Hematopoietic multipotent progenitor cell treated with erythropoietin and hydrocortisone succinate and interleukin-3 and kit ligand, for 17 days (in vitro differentiated cells): ENCODE results near the gene MED13L.
A peak's percentile ranks its signal among the peaks of the same experiment; 100 is the strongest.

ENCODE experiments used
- DNase-seq: peaks from one replicate; pipeline ENCODE4 v3.0.0-alpha.2; 2015; ENCODE audit warnings: low spot score

The MED13L gene

GRCh38 chr12:116276652-116277466 is 634 bp downstream of the MED13L start:
- peak; percentile 76 for DNase-seq

DNA sequence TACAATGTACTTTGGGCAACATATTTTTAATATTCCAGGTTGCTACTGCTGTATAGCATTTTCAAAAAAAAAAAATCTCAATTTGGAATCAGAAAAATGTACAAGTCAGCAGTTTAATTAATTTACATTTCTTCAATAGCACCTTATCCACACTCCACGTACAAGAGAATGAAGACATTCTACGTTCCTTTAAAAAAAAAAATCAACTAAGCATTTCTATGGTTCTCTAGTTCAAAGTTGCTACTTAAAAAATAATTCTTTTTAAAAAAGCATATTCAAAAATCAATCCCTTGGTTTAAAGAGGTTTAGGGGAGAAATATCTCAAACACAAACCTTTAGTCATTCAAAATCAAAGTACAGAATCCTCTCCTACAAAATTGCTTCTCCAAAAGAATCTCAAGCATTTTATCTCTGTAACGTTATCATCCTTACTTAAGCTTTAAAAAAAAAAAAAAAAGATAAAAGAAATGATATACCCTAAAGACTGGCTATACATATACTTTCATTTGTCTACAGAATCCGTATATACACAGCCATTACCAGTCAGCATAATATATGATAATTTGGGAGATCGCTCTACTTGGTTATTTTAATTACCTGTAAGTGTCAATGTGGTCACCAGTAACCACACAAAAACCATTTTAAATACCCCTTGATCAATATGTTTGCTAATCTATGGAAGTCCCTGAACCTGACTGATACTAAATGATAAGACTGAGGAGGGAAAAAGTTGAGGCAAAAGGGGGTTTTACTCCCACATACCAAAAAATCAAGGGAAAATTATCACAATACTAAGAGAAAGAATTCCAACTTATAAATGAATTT is 2.7 kb downstream of the MED13L start:
- no peak for DNase-seq

GRCh38 chr12:116273813-116274550 is 3.5 kb downstream of the MED13L start:
- no peak for DNase-seq

DNA sequence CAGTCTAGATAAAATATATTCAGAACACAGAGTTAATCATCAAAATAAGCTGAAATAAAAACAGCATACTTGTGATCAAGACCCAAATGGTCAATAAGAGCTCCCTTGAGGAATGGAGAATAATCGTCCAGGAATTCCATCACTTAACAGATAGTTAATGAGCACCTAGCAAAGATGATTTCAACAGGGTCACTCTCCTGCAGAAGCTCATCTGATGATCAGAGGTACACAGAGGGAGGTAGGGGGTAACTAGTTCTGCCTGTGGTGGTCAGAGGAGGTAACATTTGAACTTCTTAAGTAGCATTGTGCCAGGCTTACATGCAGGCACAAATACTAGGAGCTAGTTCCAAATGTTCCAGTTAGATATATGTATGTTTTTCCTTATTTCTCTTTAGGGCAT is 9.5 kb downstream of the MED13L start:
- DNase-seq: no peak

DNA sequence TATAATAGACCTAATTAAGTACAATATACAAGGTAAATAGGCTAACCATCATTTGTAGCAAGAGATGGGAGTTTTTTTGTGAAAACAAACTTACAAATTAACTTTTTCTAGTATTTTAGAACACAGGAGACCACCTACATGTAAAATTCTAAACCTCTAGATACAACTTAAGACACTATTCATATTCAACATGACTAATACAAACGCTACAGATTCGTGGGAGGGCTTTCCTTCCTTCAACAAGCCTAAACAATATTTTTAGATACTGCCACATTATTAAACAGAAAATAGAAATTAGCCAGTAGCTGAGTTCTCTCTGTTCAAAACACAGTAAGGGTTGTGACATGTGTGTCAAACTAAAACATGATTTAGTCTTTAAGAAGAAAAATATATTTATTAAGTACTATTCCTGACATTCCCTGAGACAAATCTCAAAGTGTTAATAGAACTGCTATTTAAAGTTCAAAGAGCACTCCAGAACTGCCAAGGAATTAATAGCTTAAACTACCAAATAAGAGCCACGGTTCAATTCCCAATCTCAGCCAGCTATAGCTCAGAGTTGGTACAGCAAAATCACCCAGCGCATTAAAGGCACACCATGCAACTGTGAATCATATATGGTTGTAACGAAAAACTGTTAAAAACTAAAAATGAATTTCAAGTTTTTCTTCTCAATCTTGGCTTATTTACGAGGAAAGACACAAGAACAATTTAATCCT is 10.7 kb downstream of the MED13L start:
- DNase-seq: no peak

- no peak for DNase-seq
Observed at GRCh38 chr12:116266168-116266601, 11.3 kb downstream of the MED13L start.

DNA sequence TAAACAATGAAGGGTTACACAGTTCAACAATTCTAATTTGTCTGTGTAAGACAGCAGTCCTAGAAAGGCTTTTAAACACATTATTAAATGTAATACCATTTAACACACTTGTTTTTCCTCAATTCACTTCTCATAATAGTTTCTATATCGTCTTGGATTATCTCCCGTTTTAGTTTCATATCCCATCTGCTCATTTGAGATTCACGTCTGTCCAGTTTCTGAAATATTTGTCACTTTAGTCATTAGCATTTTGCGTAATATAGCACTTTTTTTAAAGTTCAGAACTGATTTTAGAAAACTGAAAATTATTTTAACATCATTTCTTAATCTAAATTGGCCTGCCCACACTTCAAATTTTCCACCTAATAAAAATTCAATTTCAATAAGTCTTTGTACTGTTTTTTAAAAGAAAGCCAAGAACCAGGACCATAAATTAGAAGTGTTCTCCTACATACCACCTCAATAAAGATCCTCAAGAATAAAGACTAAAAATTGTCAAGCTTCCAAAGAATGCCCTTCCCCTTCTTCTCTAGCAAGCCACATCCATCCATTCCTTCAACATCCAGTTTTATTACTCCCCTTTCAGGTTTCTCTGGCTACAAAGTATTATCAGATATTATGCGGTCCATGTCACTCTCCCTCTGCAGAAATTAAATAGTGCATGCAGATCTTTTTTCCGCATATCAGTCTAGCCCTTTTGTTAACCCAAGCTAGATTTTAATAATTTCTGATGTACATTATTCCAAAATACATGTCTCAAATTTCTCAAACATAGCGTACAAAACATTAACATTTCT is 11.9 kb downstream of the MED13L start:
- no peak for DNase-seq

DNA sequence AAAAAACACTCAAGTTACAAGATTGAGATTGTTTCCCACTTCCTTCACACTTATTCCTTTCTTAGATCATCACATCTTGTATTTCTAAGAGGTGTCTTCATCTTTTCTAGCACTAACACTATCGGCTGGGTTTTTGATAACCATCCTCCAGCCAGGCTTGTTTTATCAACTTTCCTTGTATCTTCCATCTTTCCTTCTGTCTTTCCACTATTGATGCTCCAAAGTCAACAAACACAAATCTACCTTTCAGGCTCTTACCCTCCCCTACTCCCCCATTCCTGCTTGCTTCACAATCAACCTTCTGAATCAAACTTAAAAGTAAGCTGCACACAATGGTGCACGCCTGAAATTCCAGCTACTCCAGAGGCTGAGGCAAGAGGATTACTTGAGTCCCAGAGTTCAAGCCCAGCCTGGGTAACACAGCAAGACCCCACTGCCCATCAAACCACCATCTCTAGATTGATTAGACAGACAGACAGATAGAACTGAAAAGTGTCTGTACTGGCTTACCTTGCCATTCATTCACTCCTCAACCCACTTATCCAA is 12.9 kb downstream of the MED13L start:
- DNase-seq: no peak

GRCh38 chr12:116263844-116264243 is 13.6 kb downstream of the MED13L start:
- DNase-seq: no peak

GRCh38 chr12:116263431-116263830 is 14.1 kb downstream of the MED13L start:
- DNase-seq: no peak

- no peak for DNase-seq
Observed at GRCh38 chr12:116262741-116263140, 14.8 kb downstream of the MED13L start.

GRCh38 chr12:116261525-116262100 is 15.9 kb downstream of the MED13L start:
- DNase-seq: no peak

- DNase-seq: no peak
Observed at GRCh38 chr12:116259800-116260577, 17.5 kb downstream of the MED13L start.

GRCh38 chr12:116257826-116258225 is 19.7 kb downstream of the MED13L start:
- no peak for DNase-seq

- no peak for DNase-seq
Observed at GRCh38 chr12:116257215-116257614, 20.3 kb downstream of the MED13L start.

- no peak for DNase-seq
Observed at GRCh38 chr12:116249938-116250337, 27.6 kb downstream of the MED13L start.

DNA sequence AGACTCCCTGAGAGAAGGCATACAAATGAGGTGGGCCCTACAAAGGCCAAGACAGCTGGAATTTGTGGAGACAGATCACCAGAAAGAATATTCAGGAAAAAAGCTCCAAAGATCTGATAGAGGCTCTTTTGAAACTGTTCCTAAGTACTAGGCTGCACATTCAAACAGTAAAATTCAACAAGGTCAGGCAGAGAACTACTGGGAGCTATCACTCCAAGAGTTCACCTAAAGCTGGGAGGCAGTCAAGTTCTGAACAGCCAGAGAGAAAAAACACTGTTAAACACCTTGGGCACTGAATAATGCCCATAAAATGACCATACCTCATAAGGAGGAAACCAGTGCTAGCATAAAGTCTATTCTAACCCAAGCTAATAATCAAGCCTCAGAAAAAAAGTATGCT is 28.6 kb downstream of the MED13L start:
- DNase-seq: no peak

GRCh38 chr12:116248433-116248832 is 29.1 kb downstream of the MED13L start:
- DNase-seq: no peak

GRCh38 chr12:116247377-116247776 is 30.1 kb downstream of the MED13L start:
- no peak for DNase-seq
